Measurements from ENCODE around the gene SLC30A3. TPM values are rescaled to one million over a fixed set of nuclear protein-coding genes. Genes with fewer than 3 reads are reported as not detected.

Gene SLC30A3
- total RNA-seq, 3 donors from 2014 or later (not counting 1 experiment from before 2014, with no cell fraction given): not detected

- WGBS (ENCODE audit: insufficient coverage): 97% methylated on average over 25 of the region's 25 CpGs
- no peak within 1 kb of the TSS for H3K27ac ChIP-seq (ENCODE audit: low read length)
- ATAC-seq: no peak
- DNase-seq: no peak
- TF ChIP-seq CTCF (IDR thresholded peaks at IDR 0.05): no peak
- Mint-ChIP-seq H3K4me1 (peaks cover 0 to 12% of the 10 kb centered on the region in 2 donors), H3K9me3 (no peaks in the 10 kb centered on the region), H3K4me3 (peak within 1 kb of the TSS; percentile 63), H3K27ac (no peak within 1 kb of the TSS), H3K27me3 (ENCODE audit: low read depth in 2 of 2) (peaks cover 5 to 6% of the 10 kb centered on the region in 2 donors), H3K36me3 (no peaks in the 10 kb centered on the region)
- no peaks in the 10 kb centered on the region for H3K9me3 ChIP-seq (ENCODE audit: control insufficient read depth, insufficient read depth, low read length)
- intact Hi-C loops (cut with micrococcal nuclease): no loop called here
- H3K4me3 ChIP-seq (ENCODE audit: low read length): no peak within 1 kb of the TSS
- H3K36me3 ChIP-seq (ENCODE audit: control insufficient read depth, insufficient read depth, low read length): peaks cover 4% of the 10 kb centered on the region
- peaks cover 17% of the 10 kb centered on the region for H3K4me1 ChIP-seq (ENCODE audit: control insufficient read depth, insufficient read depth, low read length)
- peaks cover 11% of the 10 kb centered on the region for H3K27me3 ChIP-seq (ENCODE audit: control insufficient read depth, insufficient read depth, low read length)
These were observed 45.6 kb upstream of the SLC30A3 start, which contains the start of gene UCN for GRCh38 chr2:27308359-27308881. TSS of gene UCN (minus strand) at chr2:27308445. CDS start at chr2:27307895, 550 bp downstream.

DNA sequence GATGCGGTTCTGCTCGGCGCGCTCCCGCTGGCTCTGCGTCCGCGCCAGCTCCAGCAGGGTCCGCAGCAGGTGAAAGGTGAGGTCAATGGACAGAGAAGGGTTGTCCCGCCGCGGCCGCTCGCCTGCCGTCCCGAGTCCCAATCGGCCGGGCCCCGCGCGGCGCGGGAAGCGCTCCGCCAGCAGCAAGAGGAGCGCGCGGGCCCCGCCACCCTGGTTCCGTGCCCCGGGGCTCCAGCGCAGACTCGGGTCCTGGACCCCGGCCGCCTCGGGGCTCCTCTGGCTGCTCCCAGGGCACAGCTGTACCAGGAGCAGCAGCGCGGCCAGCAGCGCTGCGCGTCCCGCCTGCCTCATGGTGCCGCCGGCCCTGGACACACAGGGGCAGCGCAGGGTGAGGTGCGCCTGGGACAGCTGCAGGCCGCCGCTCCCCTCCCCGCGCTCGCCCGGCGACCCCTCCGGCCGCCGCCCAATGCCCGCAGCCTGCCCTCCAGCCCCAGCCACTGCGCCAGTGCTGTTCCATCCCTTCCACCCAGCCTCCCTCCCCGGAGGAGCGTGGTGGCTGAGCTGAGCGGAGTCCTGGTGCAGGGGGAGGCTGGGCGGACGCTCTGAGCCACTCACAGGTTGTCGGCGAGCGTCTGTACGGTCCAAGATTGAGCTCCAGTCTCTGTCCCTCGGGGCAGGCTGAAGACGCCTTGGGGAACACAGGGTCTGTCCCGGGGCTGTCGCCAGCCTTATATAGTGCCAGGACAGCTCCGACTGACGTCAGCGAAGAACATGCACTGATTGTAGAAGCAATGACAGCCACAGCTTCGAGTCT is 44.9 kb upstream of the SLC30A3 start:
- Histone ChIP-seq H3K4me3 (ENCODE audit: low read length) (no peak overlapping the region), H3K9me3 (ENCODE audit: control insufficient read depth, insufficient read depth, low read length) (no peaks in the 10 kb centered on the region), H3K27me3 (ENCODE audit: control insufficient read depth, insufficient read depth, low read length) (peaks cover 11% of the 10 kb centered on the region), H3K36me3 (ENCODE audit: control insufficient read depth, insufficient read depth, low read length) (peaks cover 4% of the 10 kb centered on the region), H3K27ac (ENCODE audit: low read length) (no peak overlapping the region), H3K4me1 (ENCODE audit: control insufficient read depth, insufficient read depth, low read length) (peaks cover 20% of the 10 kb centered on the region)
- peaks cover 0 to 12% of the 10 kb centered on the region in 2 donors for H3K4me1 Mint-ChIP-seq
- ATAC-seq: no peak
- TF ChIP-seq CTCF (IDR thresholded peaks at IDR 0.05): no peak
- peaks cover 5 to 6% of the 10 kb centered on the region in 2 donors for H3K27me3 Mint-ChIP-seq (ENCODE audit: low read depth in 2 of 2)
- H3K9me3 Mint-ChIP-seq: no peaks in the 10 kb centered on the region
- H3K36me3 Mint-ChIP-seq: no peaks in the 10 kb centered on the region
- no peak for DNase-seq
- intact Hi-C loops (cut with micrococcal nuclease): no loop called here
- H3K4me3 Mint-ChIP-seq: peak overlapping the region; percentile 63
- 53% methylated on average over 75 of the region's 75 CpGs for WGBS (ENCODE audit: insufficient coverage)
- no peak overlapping the region for H3K27ac Mint-ChIP-seq

DNA sequence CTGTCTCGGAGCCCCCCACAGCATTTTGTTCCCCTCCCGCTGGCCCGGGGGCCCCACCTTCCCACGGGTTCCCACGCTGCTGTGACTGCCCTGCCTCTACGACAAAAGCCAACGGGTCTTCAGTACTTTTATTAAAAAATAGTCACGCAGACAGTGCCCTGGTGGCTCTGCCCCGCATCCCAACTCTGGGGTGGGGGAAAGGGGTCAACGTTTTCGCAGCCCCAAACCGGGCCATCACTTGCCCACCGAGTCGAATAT is 44.4 kb upstream of the SLC30A3 start:
- Mint-ChIP-seq H3K4me1 (peaks cover 0 to 12% of the 10 kb centered on the region in 2 donors), H3K36me3 (no peaks in the 10 kb centered on the region), H3K27ac (peak overlapping the region in 1 of 2 donors; percentile 36), H3K27me3 (ENCODE audit: low read depth in 2 of 2) (peaks cover 5 to 6% of the 10 kb centered on the region in 2 donors), H3K9me3 (no peaks in the 10 kb centered on the region), H3K4me3 (peak overlapping the region; percentile 63)
- no peak for TF ChIP-seq CTCF (IDR thresholded peaks at IDR 0.05)
- intact Hi-C loops (cut with micrococcal nuclease): no loop called here
- DNase-seq (no peak), ATAC-seq (no peak)
- 14% methylated on average over 14 of the region's 14 CpGs for WGBS (ENCODE audit: insufficient coverage)
- Histone ChIP-seq H3K36me3 (ENCODE audit: control insufficient read depth, insufficient read depth, low read length) (peaks cover 4% of the 10 kb centered on the region), H3K27ac (ENCODE audit: low read length) (no peak overlapping the region), H3K9me3 (ENCODE audit: control insufficient read depth, insufficient read depth, low read length) (no peaks in the 10 kb centered on the region), H3K4me3 (ENCODE audit: low read length) (no peak overlapping the region), H3K27me3 (ENCODE audit: control insufficient read depth, insufficient read depth, low read length) (peaks cover 11% of the 10 kb centered on the region), H3K4me1 (ENCODE audit: control insufficient read depth, insufficient read depth, low read length) (peaks cover 20% of the 10 kb centered on the region)
